Neural cell (in vitro differentiated cells): ENCODE data around the gene RAVER2. TPM values are rescaled to one million over a fixed set of nuclear protein-coding genes. Genes with fewer than 3 reads are reported as not detected.

Experiments used
- H2AFZ ChIP-seq: fragments of 200-600, 300-800 bp; sonication (generic), shearing (Covaris generic); 2 replicates; pipeline ENCODE4 v1.6.0; 2014; ENCODE audit warnings: low read depth, mild to moderate bottlenecking, antibody characterized with exemption, low read length, moderate library complexity
- H3F3A ChIP-seq: fragments of 200-600 bp; shearing (Covaris generic); 2 replicates; pipeline ENCODE4 v1.6.1; 2016; ENCODE audit warnings: mild to moderate bottlenecking, moderate library complexity, mixed read lengths, antibody characterized with exemption, low read length; ENCODE audit not compliant: insufficient read depth, poor library complexity, severe bottlenecking
- H3K27ac ChIP-seq: fragments of 200-600, 300-800 bp; sonication (generic), shearing (Covaris generic); 2 replicates; pipeline ENCODE4 v1.5.1; 2014; ENCODE audit warnings: mild to moderate bottlenecking, low read length, moderate library complexity
- H3K27me3 ChIP-seq: fragments of 300-800, 200-600 bp; sonication (generic), shearing (Covaris generic); 2 replicates; pipeline ENCODE4 v1.6.0; 2014; ENCODE audit warnings: mild to moderate bottlenecking, low read depth, low read length, moderate library complexity; ENCODE audit not compliant: insufficient read depth
- H3K36me3 ChIP-seq: fragments of 300-800, 200-600 bp; sonication (generic), shearing (Covaris generic); 2 replicates; pipeline ENCODE4 v1.5.1; 2014; ENCODE audit warnings: mild to moderate bottlenecking, antibody characterized with exemption, low read length, moderate library complexity; ENCODE audit not compliant: insufficient read depth
- H3K4me2 ChIP-seq: fragments of 300-800, 200-600 bp; sonication (generic), shearing (Covaris generic); 2 replicates; pipeline ENCODE4 v1.6.0; 2014; ENCODE audit warnings: mild to moderate bottlenecking, low read length
- H3K4me3 ChIP-seq: fragments of 300-800, 200-600 bp; sonication (generic), shearing (Covaris generic); 2 replicates; pipeline ENCODE4 v1.5.1; 2014; ENCODE audit warnings: mild to moderate bottlenecking, low read length, moderate library complexity
- H3K79me2 ChIP-seq: fragments of 200-600 bp; shearing (Covaris generic); replicated peaks from 2 replicates; pipeline ENCODE4 v1.6.0; 2014; ENCODE audit warnings: mild to moderate bottlenecking, low read length, moderate library complexity; ENCODE audit not compliant: insufficient read depth
- H3K9ac ChIP-seq: fragments of 300-800, 200-600 bp; sonication (generic), shearing (Covaris generic); 2 replicates; pipeline ENCODE4 v1.6.1; 2016; ENCODE audit warnings: mild to moderate bottlenecking, low read length, mixed read lengths
- H3K9me2 ChIP-seq: fragments of 200-600 bp; shearing (Covaris generic); 2 replicates; pipeline ENCODE4 v1.6.1; 2016; ENCODE audit warnings: mild to moderate bottlenecking, low read length, mixed read lengths; ENCODE audit not compliant: insufficient read depth
- H3K9me3 ChIP-seq: fragments of 200-600, 300-800 bp; sonication (generic), shearing (Covaris generic); 2 replicates; pipeline ENCODE4 v1.6.1; 2016; ENCODE audit warnings: mild to moderate bottlenecking, mixed run types, low read length, moderate library complexity, mixed read lengths
- H4K20me1 ChIP-seq: fragments of 200-600 bp; shearing (Covaris generic); 2 replicates; pipeline ENCODE4 v1.6.1; 2016; ENCODE audit warnings: mild to moderate bottlenecking, mixed run types; ENCODE audit not compliant: insufficient read depth
- CTCF ChIP-seq: fragments of 450-650 bp; IDR thresholded peaks from 2 replicates; pipeline ENCODE4 v1.5.1; 2014; ENCODE audit warnings: antibody characterized with exemption, mild to moderate bottlenecking, moderate library complexity; ENCODE audit not compliant: poor library complexity, severe bottlenecking
- EP300 ChIP-seq: fragments of 450-650 bp; conservative IDR thresholded peaks from 2 replicates; pipeline ENCODE4 v1.6.1; 2014; ENCODE audit warnings: antibody characterized with exemption, mild to moderate bottlenecking, moderate library complexity; ENCODE audit not compliant: poor library complexity, severe bottlenecking
- EZH2 ChIP-seq: fragments of 200-600, 300-800 bp; shearing (Covaris generic), sonication (generic); IDR thresholded peaks from 2 replicates; pipeline ENCODE4 v1.6.1; 2014; ENCODE audit warnings: antibody characterized with exemption, low read length, borderline replicate concordance, mild to moderate bottlenecking; ENCODE audit not compliant: insufficient read depth, poor library complexity, severe bottlenecking
- MXI1 ChIP-seq: fragments of 450-650 bp; conservative IDR thresholded peaks from 2 replicates; pipeline ENCODE4 v1.6.1; 2014; ENCODE audit warnings: antibody characterized with exemption, mild to moderate bottlenecking; ENCODE audit not compliant: poor library complexity, severe bottlenecking
- POLR2AphosphoS5 ChIP-seq: IDR thresholded peaks from 2 replicates; pipeline ENCODE4 v1.6.1; 2012
- RAD21 ChIP-seq: fragments of 450-650 bp; conservative IDR thresholded peaks from 2 replicates; pipeline ENCODE4 v1.6.1; 2014; ENCODE audit warnings: antibody characterized with exemption, mild to moderate bottlenecking, moderate library complexity
- REST ChIP-seq: IDR thresholded peaks from 2 replicates; pipeline ENCODE4 v1.6.1; 2012; ENCODE audit warnings: borderline replicate concordance
- SMC3 ChIP-seq: fragments of 450-650 bp; conservative IDR thresholded peaks from 2 replicates; pipeline ENCODE4 v1.6.1; 2014; ENCODE audit warnings: antibody characterized with exemption, mild to moderate bottlenecking, moderate library complexity; ENCODE audit not compliant: poor library complexity
- TAF1 ChIP-seq: IDR thresholded peaks from 2 replicates; pipeline ENCODE4 v1.6.1; 2012; ENCODE audit warnings: low read depth
- polyA plus RNA-seq: library from polyadenylated mRNA; depleted of rRNA; stranded (reverse); fragments of >200 nt; gene quantifications from 2 replicates; pipeline ENCODE4 v1.2.3, GENCODE V29; 2014

RAVER2 gene
- polyA plus RNA-seq, 1 donor from 2014 or later = 8.1 TPM

- H3K9me2 ChIP-seq = no peaks in the 10 kb centered on the region
- no peaks in the 10 kb centered on the region for H3K36me3 ChIP-seq
- no peak overlapping the region for H3K27ac ChIP-seq
- no peak overlapping the region for H2AFZ ChIP-seq
- H3K4me3 ChIP-seq = peak overlapping the region; percentile 86
- H3K9ac ChIP-seq = no peak overlapping the region
- H3K9me3 ChIP-seq = no peaks in the 10 kb centered on the region
- no peaks in the 10 kb centered on the region for H3K79me2 ChIP-seq
- H3F3A ChIP-seq = no peaks in the 10 kb centered on the region
- H3K27me3 ChIP-seq = no peaks in the 10 kb centered on the region
- H3K4me2 ChIP-seq = peak overlapping the region; percentile 86
- no peaks in the 10 kb centered on the region for H4K20me1 ChIP-seq
- no peak for TF ChIP-seq POLR2AphosphoS5
- TF ChIP-seq MXI1 = peak; percentile 15
- no peak for TF ChIP-seq CTCF
Measured at GRCh38 chr1:64745986-64746940, 1.4 kb downstream of the RAVER2 start.

- H3K79me2 ChIP-seq = no peaks in the 10 kb centered on the region
- no peak overlapping the region for H3K4me2 ChIP-seq
- no peaks in the 10 kb centered on the region for H4K20me1 ChIP-seq
- H3K27ac ChIP-seq = no peak overlapping the region
- H3K27me3 ChIP-seq = no peaks in the 10 kb centered on the region
- TF ChIP-seq EP300 (no peak), REST (no peak), MXI1 (no peak), CTCF (no peak), RAD21 (no peak), TAF1 (no peak), EZH2 (no peak), POLR2AphosphoS5 (no peak), SMC3 (no peak)
- no peak overlapping the region for H2AFZ ChIP-seq
- no peaks in the 10 kb centered on the region for H3K36me3 ChIP-seq
- no peak overlapping the region for H3K4me3 ChIP-seq
- H3K9me2 ChIP-seq = no peaks in the 10 kb centered on the region
- H3K9me3 ChIP-seq = no peaks in the 10 kb centered on the region
- H3F3A ChIP-seq = no peaks in the 10 kb centered on the region
- no peak overlapping the region for H3K9ac ChIP-seq
Measured at GRCh38 chr1:64748222-64748621, 3.3 kb downstream of the RAVER2 start.
